Measurements from ENCODE around the gene SULT1C2. TPM values are rescaled to one million over a fixed set of nuclear protein-coding genes. Genes with fewer than 3 reads are reported as not detected.

SULT1C2 gene
- total and polyA plus RNA-seq, 2 donors (not counting 1 experiment from before 2014, with no cell fraction given) = not detected

- TF ChIP-seq EZH2 (IDR thresholded peaks at IDR 0.05; ENCODE audit: borderline replicate concordance, insufficient read depth, low read depth, low read length, poor library complexity, severe bottlenecking) = no peak
- no peak for TF ChIP-seq CTCF (IDR thresholded peaks at IDR 0.05)
- H3K27ac Mint-ChIP-seq = no peak overlapping the region
These were observed 31.7 kb downstream of the SULT1C2 start for GRCh38 chr2:108320326-108320922.

GRCh38 chr2:108323619-108324018 lies 34.9 kb downstream of the SULT1C2 start:
- CTCF ChIA-PET = no interaction called here
- POLR2A ChIA-PET = no interaction called here
- Histone ChIP-seq H4K20me1 (ENCODE audit: control insufficient read depth, insufficient read depth, low read length, poor library complexity, severe bottlenecking) (no peaks in the 10 kb centered on the region), H3K9ac (ENCODE audit: low read length) (no peak overlapping the region), H2AFZ (ENCODE audit: insufficient read depth, low read depth, low read length, poor library complexity, severe bottlenecking) (no peak overlapping the region), H3K79me2 (ENCODE audit: control insufficient read depth, insufficient read depth, low read length) (no peaks in the 10 kb centered on the region), H3K27me3 (replicated peaks in 1 of 4; ENCODE audit: control extremely low read depth in 1 of 4, control insufficient read depth in 3 of 4, insufficient read depth in 4 of 4, low read length in 3 of 4) (no peaks in the 10 kb centered on the region), H3K36me3 (replicated peaks in 1 of 2; ENCODE audit: control extremely low read depth in 1 of 2, control insufficient read depth in 1 of 2, extremely low read depth in 1 of 2, insufficient read depth in 2 of 2, low read length in 1 of 2) (no peaks in the 10 kb centered on the region), H3K9me3 (ENCODE audit: control extremely low read depth in 1 of 3, control insufficient read depth in 2 of 3, insufficient read depth in 1 of 3, low read length in 2 of 3) (no peaks in the 10 kb centered on the region), H3K4me1 (ENCODE audit: control insufficient read depth in 2 of 2, insufficient read depth in 2 of 2, low read length in 2 of 2) (no peaks in the 10 kb centered on the region), H3K27ac (ENCODE audit: low read length in 2 of 2) (no peak overlapping the region), H3K4me3 (ENCODE audit: control extremely low read depth in 1 of 5, extremely low read depth in 1 of 5, insufficient read depth in 1 of 5, low read depth in 2 of 5, low read length in 4 of 5) (no peak overlapping the region), H3K4me2 (replicated peaks; ENCODE audit: low read depth, low read length, poor library complexity, severe bottlenecking) (no peak overlapping the region)
- Mint-ChIP-seq H3K4me3 (no peak overlapping the region), H3K27ac (no peak overlapping the region), H3K27me3 (peaks cover 15% of the 10 kb centered on the region), H3K4me1 (no peaks in the 10 kb centered on the region), H3K9me3 (ENCODE audit: insufficient read depth) (no peaks in the 10 kb centered on the region)
- DNase-seq = no peak
- whole genome bisulfite sequencing (ENCODE audit: insufficient coverage) = 91% methylated on average over 5 of the region's 5 CpGs
- no peak for ATAC-seq (ENCODE audit: low read depth)
- intact Hi-C loops (cut with micrococcal nuclease) = no loop called here
- no peak for TF ChIP-seq EZH2 (IDR thresholded peaks at IDR 0.05; ENCODE audit: borderline replicate concordance, insufficient read depth, low read depth, low read length, poor library complexity, severe bottlenecking)
- no peak for TF ChIP-seq CTCF (IDR thresholded peaks at IDR 0.05)

More at GRCh38 chr2:108320326-108320922, 31.7 kb downstream of the SULT1C2 start:
- intact Hi-C loops (cut with micrococcal nuclease) = no loop called here
- no peaks in the 10 kb centered on the region for H3K4me1 ChIP-seq (ENCODE audit: control insufficient read depth in 2 of 2, insufficient read depth in 2 of 2, low read length in 2 of 2)
- ChIA-PET POLR2A (no interaction called here), CTCF (no interaction called here)
- H3K36me3 ChIP-seq (replicated peaks in 1 of 2; ENCODE audit: control extremely low read depth in 1 of 2, control insufficient read depth in 1 of 2, extremely low read depth in 1 of 2, insufficient read depth in 2 of 2, low read length in 1 of 2) = no peaks in the 10 kb centered on the region
- H3K9me3 ChIP-seq (ENCODE audit: control extremely low read depth in 1 of 3, control insufficient read depth in 2 of 3, insufficient read depth in 1 of 3, low read length in 2 of 3) = no peaks in the 10 kb centered on the region
- Mint-ChIP-seq H3K4me1 (no peaks in the 10 kb centered on the region), H3K9me3 (ENCODE audit: insufficient read depth) (no peaks in the 10 kb centered on the region), H3K27me3 (peaks cover 15% of the 10 kb centered on the region), H3K4me3 (no peak overlapping the region)
- no peak overlapping the region for H3K4me3 ChIP-seq (ENCODE audit: control extremely low read depth in 1 of 5, extremely low read depth in 1 of 5, insufficient read depth in 1 of 5, low read depth in 2 of 5, low read length in 4 of 5)
- DNase-seq = no peak
- no peak for ATAC-seq (ENCODE audit: low read depth)
- H2AFZ ChIP-seq (ENCODE audit: insufficient read depth, low read depth, low read length, poor library complexity, severe bottlenecking) = no peak overlapping the region
- H4K20me1 ChIP-seq (ENCODE audit: control insufficient read depth, insufficient read depth, low read length, poor library complexity, severe bottlenecking) = no peaks in the 10 kb centered on the region
- H3K27me3 ChIP-seq (replicated peaks in 1 of 4; ENCODE audit: control extremely low read depth in 1 of 4, control insufficient read depth in 3 of 4, insufficient read depth in 4 of 4, low read length in 3 of 4) = no peaks in the 10 kb centered on the region
- H3K79me2 ChIP-seq (ENCODE audit: control insufficient read depth, insufficient read depth, low read length) = no peaks in the 10 kb centered on the region
- WGBS (ENCODE audit: insufficient coverage) = 75% methylated on average over 2 of the region's 6 CpGs
- no peak overlapping the region for H3K4me2 ChIP-seq (replicated peaks; ENCODE audit: low read depth, low read length, poor library complexity, severe bottlenecking)
- H3K9ac ChIP-seq (ENCODE audit: low read length) = no peak overlapping the region
- H3K27ac ChIP-seq (ENCODE audit: low read length in 2 of 2) = no peak overlapping the region
